H1 (cell line): ENCODE measurements around the gene HNRNPAB. TPM values are rescaled to one million over a fixed set of nuclear protein-coding genes. Genes with fewer than 3 reads are reported as not detected.

Experiments used
- CHD2 ChIP-seq: IDR thresholded peaks from 2 replicates; pipeline ENCODE4 v1.6.1; 2012; ENCODE audit warnings: low read length, improper control_type of control experiment
- CREB1 ChIP-seq: IDR thresholded peaks from 2 replicates; pipeline ENCODE4 v1.6.1; 2012; ENCODE audit warnings: inconsistent platforms
- HDAC2 ChIP-seq, 2 experiments: fragments of 300-600 bp in 1 of 2; sonication (generic) in 1 of 2; IDR thresholded peaks; 2 replicates each; pipeline ENCODE4 v1.6.1; 2011 to 2012; ENCODE audit warnings: low read depth in 2 of 2, low read length in 2 of 2, mild to moderate bottlenecking in 2 of 2, moderate library complexity in 2 of 2, borderline replicate concordance in 1 of 2, inconsistent platforms in 1 of 2
- KDM4A ChIP-seq: IDR thresholded peaks from one replicate; pipeline ENCODE4 v1.7.1; 2012; ENCODE audit warnings: low read depth, mild to moderate bottlenecking, moderate library complexity, low read length, inconsistent platforms; ENCODE audit not compliant: severe bottlenecking
- KDM5A ChIP-seq: fragments of 200-600 bp; IDR thresholded peaks from 2 replicates; pipeline ENCODE4 v1.7.1; 2012; ENCODE audit warnings: mild to moderate bottlenecking, low read length, inconsistent platforms, mixed read lengths
- POLR2A ChIP-seq, 2 experiments: IDR thresholded peaks; 1 replicate in 1 of 2; 2 replicates in 1 of 2; pipeline ENCODE4 v1.6.1; 2011; ENCODE audit warnings: low read depth in 2 of 2, low read length in 2 of 2, mild to moderate bottlenecking in 2 of 2; ENCODE audit errors: control extremely low read depth in 1 of 2
- POU5F1 ChIP-seq: IDR thresholded peaks from 2 replicates; pipeline ENCODE4 v1.6.1; 2011; ENCODE audit warnings: low read depth, mild to moderate bottlenecking, low read length, moderate library complexity
- RBBP5 ChIP-seq: IDR thresholded peaks from 2 replicates; pipeline ENCODE4 v1.7.1; 2012; ENCODE audit warnings: low read depth, mild to moderate bottlenecking, inconsistent platforms, low read length, moderate library complexity, borderline replicate concordance
- RFX5 ChIP-seq: IDR thresholded peaks from 2 replicates; pipeline ENCODE4 v1.6.1; 2011; ENCODE audit warnings: low read depth, low read length, improper control_type of control experiment, borderline replicate concordance
- RXRA ChIP-seq: IDR thresholded peaks from 2 replicates; pipeline ENCODE4 v1.6.1; 2011; ENCODE audit warnings: low read depth, mild to moderate bottlenecking, low read length, moderate library complexity; ENCODE audit not compliant: insufficient read depth
- SAP30 ChIP-seq: fragments of 300-600 bp; sonication (generic); IDR thresholded peaks from 2 replicates; pipeline ENCODE4 v1.7.1; 2012; ENCODE audit warnings: low read length, moderate library complexity, mild to moderate bottlenecking, inconsistent platforms; ENCODE audit not compliant: insufficient read depth, insufficient replicate concordance
- TBP ChIP-seq: IDR thresholded peaks from 2 replicates; pipeline ENCODE4 v1.6.1; 2011; ENCODE audit warnings: low read depth, low read length, improper control_type of control experiment
- polyA plus RNA-seq, 7 experiments: library from polyadenylated mRNA; depleted of rRNA in 3 of 7; stranded (reverse) in 5 of 7; unstranded in 2 of 7; fragments of >200 nt in 5 of 7; fragments of 200-250 nt in 2 of 7; gene quantifications; 1 replicate in 5 of 7; 2 replicates in 1 of 7; 4 replicates in 1 of 7; pipeline versions ENCODE4 v1.2.1 to v1.2.3, GENCODE V29; 2011 to 2013; ENCODE audit warnings: missing spikeins in 2 of 7, mixed read lengths in 2 of 7
- total RNA-seq: library from RNA; stranded (reverse); fragmentation: NEBNext Ultra II Directional; extraction: Animal tissue kit (Norgen Biotek cat#: 25700); gene quantifications from 2 replicates; pipeline ENCODE4 v1.2.1, GENCODE V29; 2021
- TF ChIP-seq, protein P1 (sequence below): IDR thresholded peaks from 2 replicates; pipeline ENCODE4 v1.6.1; 2011; ENCODE audit warnings: low read depth, mild to moderate bottlenecking, low read length; ENCODE audit not compliant: insufficient read depth

Gene HNRNPAB
- total and polyA plus RNA-seq, 2 of the 8 experiments (the other 6 are each of a cell fraction or from before 2014, with no cell fraction given) = 373 to 563 TPM

DNA sequence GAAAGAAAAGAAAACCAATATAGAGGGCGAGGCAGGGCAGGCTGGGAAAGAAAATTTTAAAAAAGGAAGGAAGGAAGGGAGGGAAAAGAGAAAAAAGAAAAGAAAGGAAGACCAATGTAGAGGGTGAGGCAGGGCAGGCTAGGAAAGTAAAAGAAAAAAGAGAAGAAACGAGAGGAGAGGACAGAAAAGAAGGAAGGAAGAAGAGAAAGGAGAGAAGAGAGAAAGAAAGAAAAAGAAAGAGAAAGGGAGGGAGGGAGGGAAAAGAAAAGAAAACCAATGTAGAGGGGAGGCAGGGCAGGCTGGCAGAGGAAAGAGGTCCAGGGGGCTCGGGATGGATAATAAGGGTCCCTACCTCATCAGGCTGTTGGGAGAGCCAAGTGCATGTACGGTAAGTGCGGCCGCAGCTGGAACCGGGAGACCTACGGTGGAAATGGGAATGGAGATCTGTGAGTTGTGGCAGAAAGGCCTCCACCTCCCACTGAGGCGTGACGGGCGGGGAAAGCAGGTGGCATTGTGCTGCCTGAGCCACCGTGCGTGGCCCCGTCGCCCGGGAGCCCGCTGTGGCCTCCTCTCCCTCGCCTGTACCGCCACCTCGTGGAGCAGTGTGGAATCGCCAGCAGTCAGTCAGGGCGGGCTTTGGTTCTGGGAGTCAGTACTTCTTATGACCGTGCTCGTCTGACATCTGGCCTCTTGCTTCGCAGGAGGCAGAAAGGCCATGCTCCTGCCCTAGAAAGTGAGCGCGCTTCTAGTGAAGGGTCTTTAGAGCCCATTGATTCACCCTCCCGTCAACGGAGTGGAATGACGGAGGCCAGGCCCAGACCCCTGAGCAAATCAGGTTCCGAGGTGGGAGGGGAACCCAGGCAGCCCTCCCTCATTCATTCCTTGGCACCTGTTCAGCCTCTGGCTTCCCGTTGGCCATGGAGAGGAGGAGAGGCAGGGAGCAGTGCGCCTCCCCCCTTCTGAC lies 40.3 kb upstream of the HNRNPAB start (continued):
- TF ChIP-seq POLR2A (IDR thresholded peaks at IDR 0.05; ENCODE audit: control extremely low read depth in 1 of 2, low read depth in 2 of 2, low read length in 2 of 2) (0 out of 3 replicates have a peak, but pooled peaks of 1 of the 2 experiments have one; percentile 22), HDAC2 (IDR thresholded peaks at IDR 0.05; ENCODE audit: borderline replicate concordance in 1 of 2, low read depth in 2 of 2, low read length in 2 of 2) (peak in 1 of 2 experiments; percentile 60; a peak in 1 of 4 replicates), RBBP5 (no peak; the same call in 1 of the 2 replicates), CREB1 (peak; percentile 17; the same call in 1 of the 2 replicates), POU5F1 (no peak), CHD2 (peak; percentile 25; the same call in 1 of the 2 replicates), RFX5 (no peak), KDM5A (no peak), SAP30 (peak; percentile 69), TBP (peak; percentile 36; the same call in 1 of the 2 replicates), RXRA (no peak), KDM4A (peak; percentile 77)
- TF ChIP-seq, protein P1, sequence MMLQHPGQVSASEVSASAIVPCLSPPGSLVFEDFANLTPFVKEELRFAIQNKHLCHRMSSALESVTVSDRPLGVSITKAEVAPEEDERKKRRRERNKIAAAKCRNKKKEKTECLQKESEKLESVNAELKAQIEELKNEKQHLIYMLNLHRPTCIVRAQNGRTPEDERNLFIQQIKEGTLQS = no peak
